Superior temporal gyrus (tissue), 1 donor: Measurements from ENCODE around the gene EPB41L2.
"Not testable (repeated sequence)": the region's sequence is repeated elsewhere in the genome, so short reads cannot be mapped to it uniquely, and the experiment has no call there.

Source experiments
- DNase-seq: peaks from one replicate; pipeline ENCODE4 v3.0.0-alpha.2; 2016; ENCODE audit errors: extremely low spot score

Gene EPB41L2

GRCh38 chr6:131063028-131063763 is at the start of gene EPB41L2:
Gene EPB41L2, minus strand, starts transcription at chr6:131063245. Its CDS starts 106,760 bp downstream, at chr6:130956485.
- peak; percentile 87 for DNase-seq

DNA sequence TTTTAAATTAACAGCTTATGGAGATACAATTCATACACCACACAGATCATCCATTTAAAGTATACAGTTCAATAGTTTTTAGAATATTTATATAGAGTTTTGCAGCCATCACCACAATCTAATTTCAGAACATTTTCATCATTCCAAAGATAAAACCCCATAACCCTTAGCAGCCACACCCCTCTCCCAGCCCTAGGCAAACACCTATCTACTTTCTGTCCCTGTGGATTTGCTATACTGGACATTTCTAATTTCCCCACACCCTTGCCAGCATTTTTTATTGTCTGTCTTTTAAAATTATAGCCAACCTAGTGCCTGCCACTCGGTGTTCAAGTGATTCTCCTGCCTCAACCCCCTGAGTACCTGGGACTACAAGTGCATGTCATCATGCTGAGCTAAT is 49.2 kb upstream of the EPB41L2 start:
- DNase-seq = no peak

- no peak for DNase-seq
Observed at GRCh38 chr6:131107151-131107550, 44.1 kb upstream of the EPB41L2 start.

DNA sequence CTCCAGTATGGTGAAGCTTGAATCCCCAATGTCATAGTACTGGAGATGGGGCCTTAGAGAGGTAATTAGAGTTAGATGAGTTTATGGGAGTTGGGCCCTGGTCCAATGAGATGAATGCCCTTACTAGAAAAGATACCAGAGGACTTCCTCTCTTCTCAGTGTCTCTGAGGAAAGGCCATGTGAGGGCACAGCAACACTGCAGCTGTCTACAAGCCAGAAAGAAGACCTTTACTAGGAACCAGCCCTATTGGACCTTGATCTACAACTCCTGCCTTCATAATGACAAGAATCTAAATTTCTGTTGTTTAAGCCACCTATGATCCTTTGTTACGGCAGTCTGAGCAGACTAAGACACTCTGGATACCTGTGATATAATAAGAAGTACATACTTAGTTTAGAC is 40.9 kb upstream of the EPB41L2 start:
- no peak for DNase-seq

- DNase-seq = no peak
Observed at GRCh38 chr6:131103296-131103695, 40.3 kb upstream of the EPB41L2 start.

DNA sequence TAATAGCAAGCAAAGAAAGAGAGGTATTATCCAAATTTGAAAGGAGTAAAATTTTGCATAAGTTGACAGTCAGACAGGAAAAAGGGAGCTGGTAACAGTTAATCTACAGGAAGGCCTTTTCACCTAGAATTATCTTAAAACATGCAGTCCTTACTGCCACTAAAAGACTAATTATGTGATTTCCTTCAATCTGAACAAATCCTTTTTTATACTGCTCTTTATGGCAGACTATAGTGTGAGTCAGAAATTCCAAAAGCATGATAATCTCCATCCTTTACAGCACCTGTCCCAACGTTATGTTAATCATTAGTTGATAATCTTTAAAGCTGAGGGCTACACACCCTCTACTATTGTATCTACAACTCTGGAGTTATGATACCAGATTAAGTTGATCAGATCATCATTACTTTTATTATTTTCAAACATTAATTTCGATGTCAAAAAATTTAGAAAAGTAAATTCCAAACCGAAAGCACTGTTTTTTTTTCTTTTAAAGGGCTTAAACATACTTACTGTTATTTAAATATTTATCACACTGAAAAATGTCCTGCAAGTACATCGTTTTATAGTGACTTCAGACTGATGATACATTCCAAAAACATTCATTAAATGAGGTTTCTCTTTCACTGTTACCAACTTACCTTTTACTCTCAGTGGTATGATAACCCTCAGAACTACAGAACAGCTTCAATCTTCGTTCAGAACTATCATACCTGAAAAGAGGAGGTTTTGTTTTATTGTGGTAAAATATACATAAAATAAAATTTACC is 39.1 kb upstream of the EPB41L2 start:
- no peak for DNase-seq

- no peak for DNase-seq
Observed at GRCh38 chr6:131096786-131097185, 33.7 kb upstream of the EPB41L2 start.

GRCh38 chr6:131093334-131093733 is 30.3 kb upstream of the EPB41L2 start:
- DNase-seq = no peak

DNA sequence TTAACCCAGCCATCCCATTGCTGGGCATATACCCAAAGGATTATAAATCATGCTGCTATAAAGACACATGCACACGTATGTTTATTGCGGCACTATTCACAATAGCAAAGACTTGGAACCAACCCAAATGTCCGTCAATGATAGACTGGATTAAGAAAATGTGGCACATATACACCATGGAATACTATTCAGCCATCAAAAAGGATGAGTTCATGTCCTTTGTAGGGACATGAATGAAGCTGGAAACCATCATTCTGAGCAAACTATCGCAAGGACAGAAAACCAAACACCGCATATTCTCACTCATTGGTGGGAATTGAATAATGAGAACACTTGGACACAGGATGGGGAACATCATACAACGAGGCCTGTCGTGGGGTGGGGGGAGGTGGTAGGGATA is 28.9 kb upstream of the EPB41L2 start:
- not testable (repeated sequence) for DNase-seq

GRCh38 chr6:131090339-131090738 is 27.3 kb upstream of the EPB41L2 start:
- not testable (repeated sequence) for DNase-seq

DNA sequence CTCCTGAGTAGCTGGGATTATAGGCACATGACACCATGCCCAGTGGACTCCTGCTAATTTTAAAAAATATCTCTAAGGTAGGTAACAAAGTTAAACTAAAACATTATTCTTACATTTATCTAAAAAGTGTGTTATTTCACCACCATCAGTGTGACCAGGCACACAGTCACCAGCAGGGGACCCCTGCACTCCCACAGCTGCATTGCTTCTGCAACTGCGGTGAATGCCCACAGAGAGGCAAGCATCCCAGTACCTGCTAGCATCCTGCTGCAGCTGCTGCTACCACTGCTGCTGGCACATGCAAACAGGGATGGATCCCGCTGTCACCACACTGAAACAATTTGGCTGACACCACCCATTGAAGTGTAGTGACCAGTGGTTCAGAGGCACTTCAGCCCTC is 21.9 kb upstream of the EPB41L2 start:
- DNase-seq = no peak

GRCh38 chr6:131083687-131084086 is 20.6 kb upstream of the EPB41L2 start:
- DNase-seq = no peak

DNA sequence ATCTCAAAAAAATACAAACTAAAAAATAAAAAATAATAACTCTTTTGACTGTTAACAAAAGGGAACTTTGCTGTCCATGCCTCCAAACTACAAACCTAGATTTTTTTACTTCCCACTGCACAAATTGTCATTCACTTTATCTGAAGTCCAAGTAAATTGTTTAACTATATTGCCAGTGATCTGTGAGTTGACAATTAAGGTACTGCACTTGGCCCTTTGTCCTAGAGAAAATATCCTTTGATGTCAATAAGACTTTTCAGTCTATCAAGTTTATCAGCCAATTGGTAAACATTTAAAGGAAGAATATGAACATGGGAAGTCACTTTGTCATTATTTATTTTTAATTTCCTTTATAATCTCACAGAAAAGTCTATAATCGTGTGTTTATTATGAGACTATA is 19.3 kb upstream of the EPB41L2 start:
- no peak for DNase-seq

GRCh38 chr6:131080084-131080483 is 17.0 kb upstream of the EPB41L2 start:
- no peak for DNase-seq

DNA sequence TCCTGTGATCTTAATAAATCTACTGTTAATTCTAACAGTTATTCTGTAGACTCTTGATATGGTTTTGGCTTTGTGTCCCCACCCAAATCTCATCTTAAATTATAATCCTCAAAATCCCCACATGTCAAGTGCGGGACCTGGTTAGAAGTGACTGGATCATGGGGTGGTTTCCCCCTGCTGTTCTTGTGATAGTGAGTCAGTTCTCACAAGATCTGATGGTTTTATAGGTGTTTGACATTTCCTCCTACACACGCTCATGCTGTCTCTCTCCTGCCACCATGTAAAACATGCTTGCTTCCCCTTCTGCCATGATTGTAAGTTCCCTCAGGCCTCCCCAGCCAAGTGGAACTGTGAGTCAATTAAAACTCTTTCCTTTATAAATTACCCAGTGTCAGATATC is 10.5 kb upstream of the EPB41L2 start:
- no peak for DNase-seq

DNA sequence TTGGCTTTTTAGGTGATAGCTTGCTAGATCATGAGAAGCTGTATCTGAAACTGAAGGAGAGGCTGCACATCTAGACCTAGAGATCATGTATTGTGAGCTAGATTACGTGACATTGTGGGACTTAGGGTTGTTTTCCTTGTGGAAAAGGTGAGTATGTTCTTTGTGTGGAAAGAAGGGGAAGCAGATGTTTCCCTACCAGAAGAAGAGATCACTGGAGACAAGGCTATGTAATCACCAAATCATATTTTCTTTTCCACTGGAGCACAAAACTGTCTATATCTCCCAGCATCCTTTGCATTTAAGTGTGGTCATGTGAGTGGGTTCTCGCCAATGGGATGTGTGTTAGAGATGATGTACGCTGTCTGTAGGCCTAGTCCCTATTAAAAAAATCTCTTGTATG is 7.0 kb upstream of the EPB41L2 start:
- no peak for DNase-seq

DNA sequence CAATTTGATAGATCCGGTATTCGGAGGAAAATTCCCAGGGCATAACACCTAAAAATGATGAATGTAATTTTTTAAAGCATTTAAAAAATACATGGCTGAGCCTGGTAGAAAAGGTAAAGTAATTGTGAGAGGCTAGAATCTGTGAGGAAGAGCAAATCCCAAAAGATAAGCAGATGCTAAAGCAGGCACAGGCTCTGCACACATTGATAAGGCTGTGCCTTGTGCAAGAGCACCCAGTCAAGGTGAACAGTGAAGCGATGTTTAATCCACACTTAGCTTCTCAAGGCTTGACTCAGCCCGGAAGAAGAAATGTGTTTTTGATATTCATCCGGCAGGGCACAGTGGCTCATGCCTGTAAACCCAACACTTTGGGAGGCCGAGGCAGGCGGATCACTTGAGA is 5.1 kb upstream of the EPB41L2 start:
- no peak for DNase-seq

DNA sequence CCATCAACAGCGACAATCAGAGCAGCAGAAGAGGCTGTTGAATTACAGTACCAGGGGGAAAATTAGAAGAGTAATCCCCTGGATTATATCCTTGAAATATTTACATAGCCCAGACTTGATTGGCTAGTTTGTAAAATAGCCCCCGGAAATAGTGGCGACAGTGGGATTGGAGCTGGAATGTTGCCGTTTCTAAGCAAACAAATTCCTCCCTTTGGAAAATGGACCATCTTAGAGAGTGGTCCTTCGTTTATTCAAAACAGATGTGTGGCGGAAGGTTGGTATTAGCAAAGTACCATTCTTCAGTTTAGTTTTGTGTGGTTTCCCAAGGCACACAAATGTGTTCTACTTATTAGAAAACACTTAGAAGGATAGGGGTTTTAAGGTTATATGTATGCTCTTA is 4.5 kb upstream of the EPB41L2 start:
- DNase-seq = no peak

GRCh38 chr6:131065824-131066171 is 2.8 kb upstream of the EPB41L2 start:
- no peak for DNase-seq

DNA sequence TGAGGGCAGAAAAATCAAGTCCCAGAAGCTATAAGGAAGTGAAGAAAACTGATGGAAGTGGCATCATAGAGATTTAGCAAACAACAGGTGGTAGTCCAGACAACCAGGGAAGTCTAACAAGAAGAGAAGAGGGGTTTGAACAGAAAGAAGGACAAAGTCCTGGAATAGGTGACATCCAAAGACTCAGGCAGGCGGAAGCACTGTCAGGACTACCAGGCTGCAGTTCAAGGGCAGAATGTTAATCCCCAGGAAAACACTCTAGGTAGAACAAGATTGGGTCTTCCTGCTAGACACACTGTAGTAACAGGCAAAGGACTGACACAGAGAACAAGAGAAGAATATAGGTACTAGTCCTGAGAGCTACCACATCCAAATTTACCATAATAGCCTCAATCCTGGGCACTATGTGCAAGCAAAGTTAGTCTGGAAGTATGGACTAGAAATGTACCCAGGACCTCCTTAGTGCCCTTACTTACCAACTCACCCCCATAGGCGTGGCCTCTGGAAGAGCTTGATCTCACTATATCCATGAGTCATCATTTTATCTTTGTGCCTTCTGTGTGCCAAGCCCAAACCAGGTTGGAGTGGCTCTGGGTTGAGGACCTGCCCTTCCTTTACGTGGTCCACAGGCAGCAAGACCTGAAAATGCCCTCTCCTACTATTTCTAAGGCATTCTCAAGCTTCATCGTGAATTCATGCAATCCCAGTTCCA is 2.2 kb upstream of the EPB41L2 start:
- no peak for DNase-seq

DNA sequence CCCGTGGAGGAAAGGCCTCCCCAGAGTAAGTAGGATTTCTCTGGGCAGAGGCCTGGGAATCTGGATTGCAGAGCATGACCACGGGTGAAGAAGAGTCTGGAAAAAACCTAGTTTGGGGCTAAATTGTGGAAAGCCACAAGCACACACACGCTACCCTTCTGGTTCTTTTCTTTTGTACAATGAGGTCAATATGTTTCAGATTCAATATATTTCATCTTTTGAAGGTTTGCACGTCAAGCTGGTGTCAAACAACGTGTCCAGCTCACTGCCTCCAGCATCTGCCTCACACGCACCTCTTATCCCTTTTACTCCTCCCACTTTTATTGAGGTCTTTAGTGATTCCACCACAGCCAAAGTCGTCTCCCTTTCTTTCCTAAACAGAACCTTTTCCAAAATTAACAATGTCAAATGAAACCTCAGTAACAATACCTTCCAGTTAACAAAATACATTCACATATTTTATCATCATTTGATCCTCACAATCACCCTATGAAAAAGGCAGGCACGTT is 773 bp upstream of the EPB41L2 start:
- DNase-seq = no peak

DNA sequence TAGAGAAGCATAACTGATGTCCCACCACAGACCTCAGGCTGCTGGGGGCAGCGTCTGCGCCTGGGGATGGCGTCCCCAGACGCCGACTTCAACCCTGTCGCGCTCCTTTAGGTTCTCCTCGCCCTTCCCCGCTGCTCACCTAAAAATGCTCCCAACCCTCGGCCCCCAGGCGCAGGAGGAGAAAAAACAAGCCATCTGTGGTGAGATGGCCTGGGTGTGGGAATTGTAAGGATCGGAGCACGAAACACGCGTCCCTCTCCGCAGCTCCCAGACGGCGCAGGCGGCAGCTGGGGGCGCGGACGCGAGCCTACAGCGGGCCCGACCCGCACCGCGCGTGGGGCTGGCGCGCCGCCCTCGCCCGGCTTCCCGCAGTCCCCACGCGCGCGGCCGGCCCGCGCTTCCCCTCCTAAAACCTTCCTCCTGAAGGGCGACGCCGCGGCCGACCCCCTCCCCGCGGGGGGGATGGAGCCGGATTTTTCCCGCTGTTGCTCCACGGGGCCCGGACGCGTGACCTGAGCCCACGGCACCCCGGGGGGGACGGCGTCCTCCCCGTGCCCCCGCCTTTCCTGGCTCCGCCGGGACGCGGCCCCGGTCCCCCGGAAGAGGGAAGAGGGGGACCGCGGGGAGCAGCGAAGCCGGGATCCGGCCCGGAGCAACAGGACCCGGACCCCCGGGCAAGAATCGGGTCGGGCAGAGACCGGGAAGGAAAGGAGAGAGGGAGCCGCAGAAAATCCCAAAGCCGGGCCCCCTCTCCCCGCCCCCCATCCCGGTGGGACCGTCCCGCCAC is 611 bp downstream of the EPB41L2 start:
- DNase-seq = peak; percentile 38
